Effector CD8-positive, alpha-beta T cell (primary cell): ENCODE measurements around the gene SIVA1.

ENCODE experiments used
- DNase-seq: peaks from one replicate; lab custom pipeline; 2025; lab: John Stamatoyannopoulos, UW

SIVA1 gene

GRCh38 chr14:104771374-104771773 lies 18.4 kb downstream of the SIVA1 start:
- DNase-seq = no peak

GRCh38 chr14:104771918-104772706 lies 19.2 kb downstream of the SIVA1 start:
- no peak for DNase-seq

DNA sequence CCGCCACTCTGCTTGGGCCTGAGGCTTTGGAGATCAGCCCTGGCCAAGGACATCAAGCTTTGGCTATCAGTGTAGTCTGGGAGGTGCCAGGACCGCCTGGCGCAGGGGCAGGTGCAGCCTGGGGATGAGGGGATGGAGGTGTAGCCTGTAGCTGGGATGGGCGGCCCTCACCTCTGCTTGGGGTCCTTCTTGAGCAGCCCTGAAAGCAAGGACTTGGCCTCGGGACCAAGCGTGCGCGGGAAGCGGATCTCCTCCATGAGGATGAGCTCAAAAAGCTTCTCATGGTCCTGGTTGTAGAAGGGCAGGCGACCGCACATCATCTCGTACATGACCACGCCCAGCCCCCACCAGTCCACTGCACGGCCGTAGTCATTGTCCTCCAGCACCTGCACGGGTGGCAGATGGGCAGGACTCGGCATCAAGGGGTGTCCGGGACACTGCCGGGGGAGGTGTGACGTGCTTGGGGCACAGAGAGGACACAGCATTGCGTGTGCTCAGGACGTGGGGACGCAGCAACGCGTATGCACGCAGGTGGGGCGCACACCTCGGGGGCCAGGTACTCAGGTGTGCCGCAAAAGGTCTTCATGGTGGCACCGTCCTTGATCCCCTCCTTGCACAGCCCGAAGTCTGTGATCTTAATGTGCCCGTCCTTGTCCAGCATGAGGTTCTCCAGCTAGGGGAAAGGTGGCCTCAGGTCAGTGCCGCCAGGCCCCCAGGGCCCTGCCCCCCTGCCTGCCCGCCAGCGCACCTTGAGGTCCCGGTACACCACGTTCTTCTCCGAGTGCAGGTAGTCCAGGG lies 20.0 kb downstream of the SIVA1 start:
- DNase-seq = no peak

GRCh38 chr14:104773505-104774452 lies 20.8 kb downstream of the SIVA1 start:
- no peak for DNase-seq

- DNase-seq = no peak
Observed at GRCh38 chr14:104774453-104775072, 21.6 kb downstream of the SIVA1 start.

DNA sequence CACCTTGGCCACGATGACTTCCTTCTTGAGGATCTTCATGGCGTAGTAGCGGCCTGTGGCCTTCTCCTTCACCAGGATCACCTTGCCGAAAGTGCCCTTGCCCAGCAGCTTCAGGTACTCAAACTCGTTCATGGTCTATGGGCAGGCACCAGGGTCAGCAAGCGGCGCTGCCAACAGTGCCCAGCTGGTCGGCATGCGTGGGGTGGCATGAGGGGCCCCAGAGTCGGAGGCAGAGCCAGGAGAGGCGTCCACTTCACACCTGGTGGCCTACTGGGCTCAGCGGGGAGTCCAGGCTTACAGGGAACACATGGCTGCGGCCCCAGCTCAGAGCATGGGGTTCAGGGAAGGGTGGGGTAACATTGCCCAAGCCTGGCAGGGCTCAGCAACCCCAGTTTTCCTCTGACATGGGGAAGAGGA lies 22.1 kb downstream of the SIVA1 start:
- DNase-seq = no peak

- no peak for DNase-seq
Observed at GRCh38 chr14:104776481-104776880, 23.5 kb downstream of the SIVA1 start.

DNA sequence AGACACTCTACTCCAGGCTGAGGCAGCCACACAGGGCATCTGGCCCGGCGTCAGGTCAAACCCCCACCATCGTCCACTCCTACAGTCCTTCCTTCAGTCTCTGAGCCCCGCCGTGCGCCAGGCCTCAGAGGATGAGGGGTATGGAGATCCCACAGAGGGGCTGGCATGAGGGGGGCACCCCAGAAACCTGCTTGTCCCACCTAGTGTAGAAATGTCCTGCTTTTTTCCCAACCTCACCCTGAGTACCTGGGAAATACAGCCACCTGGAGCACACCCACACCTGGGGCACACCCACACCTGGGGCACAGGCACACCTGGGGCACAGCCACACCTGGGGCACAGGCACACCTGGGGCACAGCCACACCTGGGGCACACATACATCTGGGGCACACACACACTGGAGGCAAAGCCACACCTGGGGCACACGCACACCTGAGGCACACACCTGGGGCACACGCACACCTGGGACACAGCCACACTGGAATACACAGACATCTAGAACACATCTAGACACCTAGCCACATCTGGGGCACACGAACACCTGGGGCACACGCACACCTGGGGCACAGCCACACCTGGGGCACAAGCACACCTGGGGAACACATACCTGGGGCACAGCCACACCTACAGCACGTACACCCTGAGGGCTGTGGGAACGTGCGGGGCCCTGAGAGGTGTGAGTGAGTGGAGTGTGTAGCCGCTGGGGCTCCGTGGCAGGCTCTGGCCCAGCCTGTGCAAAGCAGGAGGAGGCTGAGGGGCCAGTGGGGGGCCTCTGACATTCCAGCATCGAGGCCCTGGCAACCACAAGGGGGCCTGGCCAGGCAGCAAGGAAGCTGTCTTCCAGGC lies 24.2 kb downstream of the SIVA1 start:
- DNase-seq = no peak

DNA sequence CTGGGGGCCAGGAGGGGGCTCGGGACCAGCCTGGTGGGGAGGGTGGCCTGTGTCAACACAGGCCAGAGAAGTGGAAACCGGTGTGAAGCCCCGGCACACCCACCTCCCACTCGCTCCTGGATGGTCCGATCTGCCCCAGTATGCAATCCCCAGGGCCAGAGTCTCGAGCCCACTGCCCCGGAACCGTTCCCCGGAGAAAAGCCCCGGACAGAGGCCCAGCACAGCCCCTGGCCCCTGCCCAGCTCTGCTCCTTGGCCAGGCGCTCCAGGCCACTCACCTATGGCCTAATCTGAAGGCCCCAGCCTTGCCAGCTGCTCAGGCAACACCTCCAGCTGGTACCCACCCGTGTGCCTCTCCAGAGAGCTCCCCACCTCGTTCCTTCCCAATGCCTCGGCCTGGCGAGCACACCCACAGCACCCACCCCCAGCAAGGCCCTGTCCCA lies 24.9 kb downstream of the SIVA1 start:
- no peak for DNase-seq

DNA sequence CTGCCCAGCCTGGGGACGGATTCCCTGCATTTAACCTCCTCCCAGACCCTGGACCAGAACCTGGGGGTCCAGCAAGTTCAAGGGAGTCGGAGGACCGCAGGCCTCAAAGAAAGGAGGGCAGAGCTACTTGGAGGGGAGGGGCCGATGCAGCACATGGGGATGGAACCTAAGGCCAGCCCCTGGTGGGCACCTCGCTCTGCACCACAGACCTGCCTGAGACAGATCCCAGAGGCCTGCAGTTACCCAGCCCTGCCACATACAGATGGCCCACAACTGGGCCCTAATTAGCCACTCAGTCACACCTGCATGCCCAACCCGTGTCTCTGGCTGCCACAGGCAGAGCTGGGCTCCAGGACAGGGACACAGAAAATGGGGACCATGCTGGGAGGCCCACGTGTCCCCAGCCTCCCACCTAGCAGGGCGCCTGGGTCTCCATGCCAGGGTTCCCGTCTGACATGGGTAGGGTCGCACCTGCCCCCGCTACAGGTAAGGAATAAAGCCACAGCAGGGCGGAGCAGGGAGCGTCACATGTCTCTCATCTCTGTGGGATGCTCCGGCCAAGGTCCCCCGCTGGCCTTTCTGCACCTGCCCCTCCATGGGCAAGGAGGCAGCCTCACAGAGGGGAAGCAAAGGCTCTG lies 25.9 kb downstream of the SIVA1 start:
- no peak for DNase-seq

DNA sequence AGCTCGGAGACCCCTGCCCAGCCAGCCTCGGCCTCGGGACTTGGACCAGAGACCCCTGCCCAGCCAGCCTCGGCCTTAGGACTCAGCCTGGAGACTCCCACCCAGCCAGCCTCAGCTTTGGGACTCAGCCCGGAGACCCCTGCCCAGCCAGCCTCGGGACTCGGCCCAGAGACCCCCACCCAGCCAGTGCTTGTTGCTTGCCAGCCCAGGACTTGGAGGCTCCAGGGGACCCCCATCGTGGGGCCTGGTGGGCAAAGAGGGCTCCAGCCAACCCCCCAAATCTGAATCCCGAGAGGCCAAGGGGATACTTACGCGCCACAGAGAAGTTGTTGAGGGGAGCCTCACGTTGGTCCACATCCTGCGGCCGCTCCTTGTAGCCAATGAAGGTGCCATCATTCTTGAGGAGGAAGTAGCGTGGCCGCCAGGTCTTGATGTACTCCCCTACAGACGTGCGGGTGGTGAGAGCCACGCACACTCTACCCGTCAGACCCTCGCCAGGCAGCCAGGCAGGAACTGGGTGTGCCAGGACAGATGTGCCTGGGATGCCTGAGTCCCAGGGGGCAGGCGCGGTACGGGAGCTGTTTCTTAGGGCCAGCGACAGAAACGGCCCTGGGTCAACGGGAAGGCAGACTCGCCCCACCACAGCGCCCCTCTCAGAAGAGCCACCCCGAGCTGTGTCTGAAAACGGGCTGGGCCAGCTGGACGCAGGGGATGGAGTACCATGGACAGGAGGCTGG lies 27.0 kb downstream of the SIVA1 start:
- DNase-seq = no peak

- no peak for DNase-seq
Observed at GRCh38 chr14:104780513-104781030, 27.6 kb downstream of the SIVA1 start.

DNA sequence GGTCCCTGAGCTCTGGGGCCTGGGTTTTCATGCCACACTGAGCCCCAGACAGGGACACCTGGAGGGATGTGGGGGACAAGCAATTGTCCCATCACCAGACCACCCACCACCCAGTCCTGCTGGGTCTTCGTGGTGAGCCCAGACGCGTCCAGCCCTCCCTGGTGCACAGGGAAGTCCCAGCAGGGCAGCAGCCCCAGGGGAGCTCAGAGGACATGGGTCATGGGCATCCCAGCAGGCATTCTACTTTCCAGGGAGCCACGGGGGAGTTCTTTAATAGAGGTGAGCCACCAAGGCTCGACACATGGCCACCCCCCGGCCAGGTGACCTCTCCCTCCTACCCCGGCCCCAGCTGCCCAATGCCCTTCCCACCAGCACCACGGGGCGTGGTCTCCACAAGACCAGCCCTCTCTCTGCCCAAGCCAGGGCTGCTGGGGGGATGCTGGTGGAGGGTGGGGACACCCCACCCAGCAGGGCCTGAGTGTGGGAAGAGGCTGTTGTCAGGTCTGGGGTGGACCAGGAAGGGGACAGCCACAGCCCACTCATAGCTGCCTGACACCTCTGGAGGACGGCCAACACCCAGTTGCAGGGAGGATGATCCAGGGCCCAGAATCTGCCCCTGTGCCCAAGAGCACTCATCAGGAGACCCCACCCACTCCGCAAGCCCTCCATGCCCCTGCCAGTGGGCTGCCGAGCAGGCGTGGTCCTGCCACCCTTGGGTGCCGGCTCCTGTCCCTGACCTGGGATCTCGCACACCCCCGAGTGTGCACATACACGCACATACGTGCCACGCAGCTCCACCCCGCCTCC lies 28.5 kb downstream of the SIVA1 start:
- DNase-seq = no peak

DNA sequence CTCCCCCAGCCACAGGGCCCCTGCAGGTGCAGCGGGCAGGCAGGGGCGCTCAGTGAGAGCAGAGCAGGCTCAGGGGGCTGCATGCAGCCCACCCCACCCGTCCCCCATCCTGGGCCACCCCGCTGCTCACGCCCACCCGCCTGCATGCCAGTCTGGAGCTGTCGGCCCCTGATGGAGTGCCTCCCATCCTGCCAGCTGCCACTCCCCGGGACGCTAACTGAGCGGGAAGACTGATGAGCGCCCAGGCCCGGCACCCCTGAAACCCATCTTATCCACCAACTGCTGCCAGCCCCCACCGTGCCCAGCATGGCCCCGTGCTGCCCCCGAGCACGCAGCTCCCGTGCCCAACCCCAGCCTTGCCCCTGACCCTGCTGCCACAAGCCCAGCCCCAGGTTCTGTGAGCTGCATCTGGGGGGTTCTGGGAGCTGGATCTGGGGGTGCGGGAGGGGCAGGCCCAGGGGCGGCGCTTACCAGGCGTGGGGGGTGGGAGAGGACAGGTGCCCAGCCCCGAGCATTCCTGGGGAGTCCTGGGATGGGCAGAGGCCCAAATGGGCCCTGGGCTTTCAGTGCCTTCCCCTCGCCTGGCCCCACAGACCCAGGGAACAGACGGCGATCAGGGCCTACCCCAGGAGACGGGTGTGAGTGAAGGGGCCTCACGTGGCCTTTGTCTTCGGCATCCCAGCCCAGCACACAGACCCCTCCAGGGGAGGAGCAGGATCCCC lies 29.3 kb downstream of the SIVA1 start:
- no peak for DNase-seq

- no peak for DNase-seq
Observed at GRCh38 chr14:104782808-104783139, 29.8 kb downstream of the SIVA1 start.

DNA sequence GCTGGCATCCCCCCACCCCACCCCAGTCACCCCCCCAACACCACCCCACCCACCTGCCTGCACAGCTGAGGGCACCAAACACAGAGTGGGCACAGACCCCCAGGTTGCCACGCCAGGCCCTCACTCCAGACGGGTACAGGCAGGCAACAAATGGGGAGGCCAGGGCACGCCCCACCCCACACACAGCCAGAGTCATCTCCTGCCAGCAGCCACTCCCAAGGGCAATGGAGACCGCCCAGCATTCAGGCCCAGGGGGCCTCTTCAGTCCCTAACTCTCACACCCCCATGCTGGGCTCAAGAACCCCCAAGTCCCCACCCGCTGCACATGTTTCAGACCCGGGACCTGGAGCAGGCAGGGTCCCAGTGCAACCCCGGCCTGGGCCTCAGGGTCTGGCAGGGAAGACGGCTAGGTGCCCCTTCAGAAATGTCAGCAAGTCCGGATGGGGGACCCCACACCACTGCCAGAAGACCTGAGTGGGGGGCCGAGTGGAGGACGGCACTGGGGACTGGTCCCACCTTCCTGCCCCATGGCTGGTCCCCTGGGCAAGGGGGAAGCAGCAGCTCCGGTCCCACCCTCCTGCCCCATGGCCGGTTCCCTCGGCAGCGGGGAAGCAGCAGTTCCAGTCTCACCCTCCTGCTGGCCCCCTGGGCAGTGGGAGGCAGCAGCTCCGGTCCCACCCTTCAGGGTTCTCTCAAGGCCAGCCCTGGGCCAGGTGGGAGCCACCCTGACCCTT lies 30.7 kb downstream of the SIVA1 start:
- no peak for DNase-seq

DNA sequence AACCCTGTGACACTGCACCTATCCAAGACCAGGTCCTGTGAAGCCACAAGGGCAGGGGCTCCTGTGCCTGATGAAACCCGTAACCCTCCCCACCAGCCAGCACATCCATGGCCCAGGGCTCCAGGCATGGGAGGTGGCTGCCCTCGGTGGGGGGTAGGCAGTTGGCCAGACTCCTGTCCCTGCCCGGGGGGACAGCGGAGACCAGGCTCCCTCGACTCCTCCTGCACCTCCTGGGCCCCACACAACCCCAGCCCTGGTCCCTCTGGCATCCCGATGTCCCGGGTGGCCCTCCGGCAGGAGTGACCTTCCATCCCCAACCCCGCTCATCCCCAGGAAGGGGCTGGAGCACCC lies 31.2 kb downstream of the SIVA1 start:
- DNase-seq = no peak
